Measurements from ENCODE around the gene ZSWIM4.

The ZSWIM4 gene

GRCh38 chr19:13808856-13809255 is 13.6 kb downstream of the ZSWIM4 start:
- DNase-seq (ENCODE audit: low read depth in 2 of 2) = no peak

GRCh38 chr19:13812544-13812943 is 17.3 kb downstream of the ZSWIM4 start:
- DNase-seq (ENCODE audit: low read depth in 2 of 2) = no peak

- DNase-seq (ENCODE audit: low read depth in 2 of 2) = no peak
These were observed 17.9 kb downstream of the ZSWIM4 start for GRCh38 chr19:13813147-13813546.

GRCh38 chr19:13814550-13814949 is 19.3 kb downstream of the ZSWIM4 start:
- DNase-seq (ENCODE audit: low read depth in 2 of 2) = no peak

- DNase-seq (ENCODE audit: low read depth in 2 of 2) = no peak
These were observed 21.9 kb downstream of the ZSWIM4 start for GRCh38 chr19:13817018-13817614.

GRCh38 chr19:13817615-13818371 is 22.6 kb downstream of the ZSWIM4 start:
- DNase-seq (ENCODE audit: low read depth in 2 of 2) = no peak

- DNase-seq (ENCODE audit: low read depth in 2 of 2) = no peak
These were observed 24.0 kb downstream of the ZSWIM4 start for GRCh38 chr19:13819238-13819637.

GRCh38 chr19:13821292-13821691 is 26.0 kb downstream of the ZSWIM4 start:
- DNase-seq (ENCODE audit: low read depth in 2 of 2) = no peak

GRCh38 chr19:13823256-13823655 is 28.0 kb downstream of the ZSWIM4 start:
- DNase-seq (ENCODE audit: low read depth in 2 of 2) = no peak

- DNase-seq (ENCODE audit: low read depth in 2 of 2) = no peak
These were observed 28.7 kb downstream of the ZSWIM4 start for GRCh38 chr19:13823901-13824300.

GRCh38 chr19:13824703-13825102 is 29.5 kb downstream of the ZSWIM4 start:
- DNase-seq (ENCODE audit: low read depth in 2 of 2) = no peak

GRCh38 chr19:13825489-13826441 is 30.5 kb downstream of the ZSWIM4 start:
- no peak for DNase-seq (ENCODE audit: low read depth in 2 of 2)

- no peak for DNase-seq (ENCODE audit: low read depth in 2 of 2)
These were observed 31.5 kb downstream of the ZSWIM4 start for GRCh38 chr19:13826652-13827235.

GRCh38 chr19:13827656-13828055 is 32.4 kb downstream of the ZSWIM4 start:
- no peak for DNase-seq (ENCODE audit: low read depth in 2 of 2)

- no peak for DNase-seq (ENCODE audit: low read depth in 2 of 2)
These were observed 35.0 kb downstream of the ZSWIM4 start for GRCh38 chr19:13830114-13830740.

- DNase-seq (ENCODE audit: low read depth in 2 of 2) = no peak
These were observed 35.7 kb downstream of the ZSWIM4 start for GRCh38 chr19:13830741-13831536.

- DNase-seq (ENCODE audit: low read depth in 2 of 2) = no peak
These were observed 36.6 kb downstream of the ZSWIM4 start for GRCh38 chr19:13831537-13832467.

- peak; percentile 88 to 93 for DNase-seq (ENCODE audit: low read depth in 2 of 2)
These were observed 38.3 kb downstream of the ZSWIM4 start for GRCh38 chr19:13833330-13834243.

All from activated CD4-positive, alpha-beta T cell treated with anti-CD3 and anti-CD28 coated beads for 24 hours (primary cell).